Gastrocnemius medialis (tissue), 4 donors: Measurements from ENCODE around the gene PIGN. TPM values are rescaled to one million over a fixed set of nuclear protein-coding genes. Genes with fewer than 3 reads are reported as not detected.

ENCODE experiments used
- ATAC-seq, 2 donors: fragments of 150-250 bp; one replicate each; pipeline ENCODE4 v1.9.1; 2016
- DNase-seq, 2 donors: peaks; one replicate each; pipeline ENCODE4 v3.0.0-alpha.2; 2019
- H3K27ac ChIP-seq, 4 donors: fragments of 200-600 bp; sonication (generic); 1 replicate in 1 of 4; 2 replicates in 3 of 4; pipeline ENCODE4 v1.5.1; 2016 to 2018; ENCODE audit warnings: mild to moderate bottlenecking in 2 of 4, moderate library complexity in 1 of 4
- H3K27me3 ChIP-seq, 3 donors: fragments of 200-600 bp; sonication (generic) in 2 of 3; 1 replicate in 1 of 3; 2 replicates in 2 of 3; pipeline versions ENCODE4 v1.5.1 to v1.6.0; 2016 to 2019; ENCODE audit warnings: mild to moderate bottlenecking in 1 of 3, moderate library complexity in 1 of 3
- H3K36me3 ChIP-seq, 2 donors: fragments of 200-600 bp; sonication (generic) in 1 of 2; one replicate each; pipeline ENCODE4 v1.5.1; 2017 to 2018
- H3K4me1 ChIP-seq, 2 donors: fragments of 200-600 bp; sonication (generic) in 1 of 2; one replicate each; pipeline ENCODE4 v1.5.1; 2016 to 2017; ENCODE audit warnings: mild to moderate bottlenecking in 2 of 2
- H3K4me3 ChIP-seq, 4 donors: fragments of 200-600 bp; sonication (generic) in 3 of 4; 1 replicate in 1 of 4; 2 replicates in 3 of 4; pipeline ENCODE4 v1.5.1; 2016 to 2019; ENCODE audit warnings: mild to moderate bottlenecking in 2 of 4
- H3K9me3 ChIP-seq, 3 donors: fragments of 200-600 bp; sonication (generic) in 2 of 3; 1 replicate in 1 of 3; 2 replicates in 2 of 3; pipeline ENCODE4 v1.5.1; 2016 to 2019
- POLR2A ChIP-seq, 2 donors: fragments of 450-650 bp; IDR thresholded peaks; one replicate each; pipeline ENCODE4 v1.6.1; 2017; ENCODE audit warnings: antibody characterized with exemption in 2 of 2, mild to moderate bottlenecking in 2 of 2, moderate library complexity in 2 of 2
- in situ Hi-C, 4 donors: fragments of 200-750 bp; cut with MboI; loops; one replicate each; pipeline versions ENCODE4 v1.15.0 to v1.8.0; 2017; ENCODE audit warnings: low sequenced_read_pairs in 4 of 4
- intact Hi-C: fragments of 100-400 bp; cut with DNase I; formaldehyde crosslinking; loops from one replicate; pipeline ENCODE4 v1.15.1; 2023; ENCODE audit warnings: low total_unique reads
- total RNA-seq, 4 donors: library from RNA; depleted of rRNA; stranded (reverse); fragments of >200 nt; gene quantifications; one replicate each; pipeline versions ENCODE4 v1.1.0 to v1.2.3, GENCODE V29; 2016
- TF ChIP-seq, protein P1 (sequence below), 5 experiments: fragments of 450-650 bp in 3 of 5; fragments of 200-600 bp in 2 of 5; sonication (generic) in 2 of 5; IDR thresholded peaks in 4 of 5; conservative IDR thresholded peaks in 1 of 5; 1 replicate in 4 of 5; 2 replicates in 1 of 5; pipeline ENCODE4 v1.5.1; 2016 to 2019; ENCODE audit warnings: antibody characterized with exemption in 5 of 5, mild to moderate bottlenecking in 3 of 5, moderate library complexity in 3 of 5

PIGN gene
- total RNA-seq, 4 donors from 2014 or later, result 10.7 to 18.7 (median 14.8) TPM

GRCh38 chr18:62066102-62066818, 120.6 kb downstream of the PIGN start:
- Histone ChIP-seq H3K36me3 (peaks cover 0 to 7% of the 10 kb centered on the region in 2 donors), H3K27ac (no peak overlapping the region), H3K4me3 (no peak overlapping the region), H3K4me1 (no peaks in the 10 kb centered on the region), H3K9me3 (no peaks in the 10 kb centered on the region), H3K27me3 (no peaks in the 10 kb centered on the region)
- no peak for ATAC-seq
- intact Hi-C loops (no loop called here), in situ Hi-C loops (no loop called here)
- no peak for TF ChIP-seq POLR2A (IDR thresholded peaks at IDR 0.05)
- TF ChIP-seq, protein P1, sequence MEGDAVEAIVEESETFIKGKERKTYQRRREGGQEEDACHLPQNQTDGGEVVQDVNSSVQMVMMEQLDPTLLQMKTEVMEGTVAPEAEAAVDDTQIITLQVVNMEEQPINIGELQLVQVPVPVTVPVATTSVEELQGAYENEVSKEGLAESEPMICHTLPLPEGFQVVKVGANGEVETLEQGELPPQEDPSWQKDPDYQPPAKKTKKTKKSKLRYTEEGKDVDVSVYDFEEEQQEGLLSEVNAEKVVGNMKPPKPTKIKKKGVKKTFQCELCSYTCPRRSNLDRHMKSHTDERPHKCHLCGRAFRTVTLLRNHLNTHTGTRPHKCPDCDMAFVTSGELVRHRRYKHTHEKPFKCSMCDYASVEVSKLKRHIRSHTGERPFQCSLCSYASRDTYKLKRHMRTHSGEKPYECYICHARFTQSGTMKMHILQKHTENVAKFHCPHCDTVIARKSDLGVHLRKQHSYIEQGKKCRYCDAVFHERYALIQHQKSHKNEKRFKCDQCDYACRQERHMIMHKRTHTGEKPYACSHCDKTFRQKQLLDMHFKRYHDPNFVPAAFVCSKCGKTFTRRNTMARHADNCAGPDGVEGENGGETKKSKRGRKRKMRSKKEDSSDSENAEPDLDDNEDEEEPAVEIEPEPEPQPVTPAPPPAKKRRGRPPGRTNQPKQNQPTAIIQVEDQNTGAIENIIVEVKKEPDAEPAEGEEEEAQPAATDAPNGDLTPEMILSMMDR (IDR thresholded peaks at IDR 0.05 in 4 of 5, conservative IDR thresholded peaks at IDR 0.05 in 1 of 5), result no peak
- no peak for DNase-seq

DNA sequence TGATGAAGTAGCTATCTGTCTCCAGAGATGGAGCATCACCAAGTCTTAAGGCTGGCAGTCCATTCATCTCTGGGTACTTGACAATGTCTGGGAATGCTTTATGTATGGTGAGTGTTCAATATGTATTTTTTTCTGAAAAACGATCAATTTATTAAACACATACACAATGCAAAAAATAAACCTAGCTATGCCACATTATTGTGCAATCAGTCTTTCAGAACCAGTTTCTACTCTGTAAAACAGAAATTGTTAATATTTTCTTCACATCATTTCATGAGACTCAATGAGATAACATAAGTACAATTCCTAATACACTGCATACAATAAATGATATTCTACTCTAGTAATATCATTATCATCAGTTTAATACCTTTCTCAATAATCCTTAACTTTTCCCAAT, 122.5 kb downstream of the PIGN start:
- no peak overlapping the region for H3K4me3 ChIP-seq
- TF ChIP-seq, protein P1 (IDR thresholded peaks at IDR 0.05 in 4 of 5, conservative IDR thresholded peaks at IDR 0.05 in 1 of 5), result no peak
- TF ChIP-seq POLR2A (IDR thresholded peaks at IDR 0.05), result no peak
- H3K27ac ChIP-seq, result no peak overlapping the region
- intact Hi-C loops, result no loop called here
- H3K36me3 ChIP-seq, result no peaks in the 10 kb centered on the region
- DNase-seq (no peak), ATAC-seq (no peak)
- in situ Hi-C loops, result no loop called here
- no peaks in the 10 kb centered on the region for H3K9me3 ChIP-seq
- H3K27me3 ChIP-seq, result no peaks in the 10 kb centered on the region
- H3K4me1 ChIP-seq, result no peaks in the 10 kb centered on the region

DNA sequence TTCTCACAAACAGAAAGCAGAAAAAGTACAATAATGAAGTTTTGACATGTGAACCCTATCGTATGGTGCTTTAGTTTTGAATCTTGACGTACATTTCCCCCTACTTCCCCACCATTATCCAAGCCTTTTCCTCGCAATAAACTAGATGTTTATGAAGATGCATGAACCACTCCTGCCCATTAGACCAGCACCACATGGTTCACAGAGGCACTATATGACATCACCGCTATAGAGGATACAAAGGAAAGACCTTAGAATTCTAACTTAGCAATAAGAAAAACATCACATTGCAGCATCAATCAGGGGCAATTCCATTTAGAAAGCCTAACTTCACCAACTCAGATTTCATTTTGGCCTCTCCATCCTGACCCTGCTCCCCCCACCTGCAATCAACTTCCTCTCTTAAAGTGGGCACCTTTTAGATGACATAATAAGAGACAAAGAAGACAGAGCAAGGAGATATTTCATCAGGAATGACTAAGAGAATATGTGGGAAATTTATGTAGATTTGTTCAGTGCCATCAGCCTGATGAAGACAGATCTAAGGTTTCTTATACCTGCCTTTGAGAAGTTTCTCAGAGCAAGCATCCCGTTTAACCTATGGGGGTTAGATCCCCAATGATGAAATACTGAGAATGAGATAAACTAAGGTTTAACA, 124.9 kb downstream of the PIGN start:
- Histone ChIP-seq H3K4me1 (no peaks in the 10 kb centered on the region), H3K9me3 (no peaks in the 10 kb centered on the region), H3K27ac (no peak overlapping the region), H3K27me3 (no peaks in the 10 kb centered on the region), H3K36me3 (no peaks in the 10 kb centered on the region), H3K4me3 (no peak overlapping the region)
- ATAC-seq, result no peak
- in situ Hi-C loops (no loop called here), intact Hi-C loops (no loop called here)
- TF ChIP-seq, protein P1 (IDR thresholded peaks at IDR 0.05 in 4 of 5, conservative IDR thresholded peaks at IDR 0.05 in 1 of 5), result no peak
- no peak for TF ChIP-seq POLR2A (IDR thresholded peaks at IDR 0.05)
- no peak for DNase-seq

DNA sequence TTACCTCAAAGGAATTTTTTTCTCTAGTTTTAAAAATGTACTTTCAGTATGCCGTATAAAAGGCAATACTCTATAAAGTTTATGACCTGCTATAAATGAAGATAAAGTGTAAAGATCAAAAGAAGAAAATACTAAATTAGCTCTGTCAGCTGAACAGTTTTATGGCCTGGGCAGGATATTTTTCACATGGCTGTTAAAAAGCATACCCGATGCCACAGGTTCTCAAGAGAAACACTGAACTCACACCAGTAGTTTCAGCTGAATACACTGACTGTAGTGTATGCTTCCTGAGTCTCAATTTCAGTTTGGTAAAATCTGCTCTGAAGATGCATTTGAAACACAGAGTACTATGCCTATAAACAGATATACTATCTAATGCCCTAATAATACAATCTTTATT, 126.0 kb downstream of the PIGN start:
- intact Hi-C loops, result no loop called here
- ATAC-seq (no peak), DNase-seq (no peak)
- no peaks in the 10 kb centered on the region for H3K9me3 ChIP-seq
- no peaks in the 10 kb centered on the region for H3K4me1 ChIP-seq
- H3K36me3 ChIP-seq, result no peaks in the 10 kb centered on the region
- H3K27me3 ChIP-seq, result no peaks in the 10 kb centered on the region
- in situ Hi-C loops, result no loop called here
- no peak overlapping the region for H3K4me3 ChIP-seq
- no peak for TF ChIP-seq POLR2A (IDR thresholded peaks at IDR 0.05)
- TF ChIP-seq, protein P1 (IDR thresholded peaks at IDR 0.05 in 4 of 5, conservative IDR thresholded peaks at IDR 0.05 in 1 of 5), result no peak
- no peak overlapping the region for H3K27ac ChIP-seq
